ENCODE measurements around the gene TBC1D10A.

Gene TBC1D10A

DNA sequence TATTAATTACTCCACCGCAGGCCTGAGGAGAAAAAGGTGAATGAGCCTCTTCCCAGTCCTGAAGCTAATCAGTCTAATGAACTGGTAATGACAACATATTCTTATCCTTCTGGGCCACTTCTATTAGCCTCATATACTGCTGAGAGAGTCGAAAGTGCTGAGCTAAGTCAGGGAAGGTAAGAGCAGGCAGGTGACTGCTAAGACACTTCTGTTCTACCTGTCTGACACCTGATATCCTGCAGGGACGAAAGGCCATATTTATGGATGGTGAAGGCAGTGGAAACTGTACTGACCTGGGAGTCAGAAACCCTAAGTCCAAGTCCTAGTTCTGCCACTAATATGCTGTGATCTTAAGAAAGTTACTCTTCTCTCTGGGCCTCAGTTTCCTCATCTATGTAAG lies 3.5 kb downstream of the TBC1D10A start:
- in situ Hi-C loops (cut with MboI; ENCODE audit: low sequenced_read_pairs, unreplicated experiment) = no loop called here
- TF ChIP-seq, protein P1, sequence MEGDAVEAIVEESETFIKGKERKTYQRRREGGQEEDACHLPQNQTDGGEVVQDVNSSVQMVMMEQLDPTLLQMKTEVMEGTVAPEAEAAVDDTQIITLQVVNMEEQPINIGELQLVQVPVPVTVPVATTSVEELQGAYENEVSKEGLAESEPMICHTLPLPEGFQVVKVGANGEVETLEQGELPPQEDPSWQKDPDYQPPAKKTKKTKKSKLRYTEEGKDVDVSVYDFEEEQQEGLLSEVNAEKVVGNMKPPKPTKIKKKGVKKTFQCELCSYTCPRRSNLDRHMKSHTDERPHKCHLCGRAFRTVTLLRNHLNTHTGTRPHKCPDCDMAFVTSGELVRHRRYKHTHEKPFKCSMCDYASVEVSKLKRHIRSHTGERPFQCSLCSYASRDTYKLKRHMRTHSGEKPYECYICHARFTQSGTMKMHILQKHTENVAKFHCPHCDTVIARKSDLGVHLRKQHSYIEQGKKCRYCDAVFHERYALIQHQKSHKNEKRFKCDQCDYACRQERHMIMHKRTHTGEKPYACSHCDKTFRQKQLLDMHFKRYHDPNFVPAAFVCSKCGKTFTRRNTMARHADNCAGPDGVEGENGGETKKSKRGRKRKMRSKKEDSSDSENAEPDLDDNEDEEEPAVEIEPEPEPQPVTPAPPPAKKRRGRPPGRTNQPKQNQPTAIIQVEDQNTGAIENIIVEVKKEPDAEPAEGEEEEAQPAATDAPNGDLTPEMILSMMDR (IDR thresholded peaks at IDR 0.05; ENCODE audit: borderline replicate concordance, control extremely low read depth, extremely low read depth, insufficient read depth, missing control alignments) = no peak
- no peak for DNase-seq (ENCODE audit: low spot score)

DNA sequence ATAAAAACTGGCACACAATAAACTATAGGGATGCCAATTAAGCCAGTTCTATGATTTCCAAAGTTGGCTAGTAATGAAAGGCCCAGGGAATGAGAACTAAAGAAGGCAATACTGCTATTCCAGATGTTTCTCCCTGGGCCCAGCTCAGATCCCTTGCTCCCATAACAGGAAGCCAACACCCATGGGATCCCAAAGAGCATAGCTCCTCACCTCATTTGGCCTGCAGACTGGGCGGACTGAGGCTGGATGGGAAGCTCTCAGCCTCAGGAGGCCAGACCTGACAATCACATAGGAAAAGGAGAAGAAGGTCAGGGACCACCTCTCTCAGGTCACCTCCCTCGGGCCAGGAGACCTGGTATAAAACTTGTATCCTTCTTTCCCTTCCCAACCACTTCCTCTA lies 5.3 kb downstream of the TBC1D10A start:
- no peak for DNase-seq (ENCODE audit: low spot score)
- TF ChIP-seq, protein P1 (IDR thresholded peaks at IDR 0.05; ENCODE audit: borderline replicate concordance, control extremely low read depth, extremely low read depth, insufficient read depth, missing control alignments) = no peak
- in situ Hi-C loops (cut with MboI; ENCODE audit: low sequenced_read_pairs, unreplicated experiment) = no loop called here

DNA sequence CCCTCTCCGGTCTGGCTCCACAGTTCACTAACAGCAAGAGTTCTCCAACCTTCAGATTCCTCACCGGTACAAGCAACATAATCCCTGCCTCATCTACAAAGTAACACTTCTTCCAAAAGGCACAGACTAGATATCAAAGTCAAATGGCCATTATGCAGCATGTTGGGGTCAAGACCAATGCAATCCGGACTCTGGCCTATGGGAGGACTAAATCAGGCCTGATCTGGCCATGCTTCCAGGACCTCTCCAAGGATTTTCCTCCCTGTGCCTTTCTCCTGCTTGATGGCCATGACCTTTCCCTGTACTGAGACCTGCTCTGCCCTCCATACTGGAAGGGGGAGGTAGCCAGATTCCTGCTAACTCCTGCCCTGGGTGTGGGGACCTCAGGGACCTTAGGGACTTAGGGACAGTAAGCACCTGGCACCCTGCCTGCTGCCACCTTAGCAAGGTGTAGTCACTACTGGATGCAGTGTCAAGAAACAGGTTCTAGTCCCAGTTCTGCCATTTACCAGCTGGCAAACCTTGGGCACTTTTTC lies 6.7 kb downstream of the TBC1D10A start:
- in situ Hi-C loops (cut with MboI; ENCODE audit: low sequenced_read_pairs, unreplicated experiment) = no loop called here
- TF ChIP-seq, protein P1 (IDR thresholded peaks at IDR 0.05; ENCODE audit: borderline replicate concordance, control extremely low read depth, extremely low read depth, insufficient read depth, missing control alignments) = no peak
- no peak for DNase-seq (ENCODE audit: low spot score)

DNA sequence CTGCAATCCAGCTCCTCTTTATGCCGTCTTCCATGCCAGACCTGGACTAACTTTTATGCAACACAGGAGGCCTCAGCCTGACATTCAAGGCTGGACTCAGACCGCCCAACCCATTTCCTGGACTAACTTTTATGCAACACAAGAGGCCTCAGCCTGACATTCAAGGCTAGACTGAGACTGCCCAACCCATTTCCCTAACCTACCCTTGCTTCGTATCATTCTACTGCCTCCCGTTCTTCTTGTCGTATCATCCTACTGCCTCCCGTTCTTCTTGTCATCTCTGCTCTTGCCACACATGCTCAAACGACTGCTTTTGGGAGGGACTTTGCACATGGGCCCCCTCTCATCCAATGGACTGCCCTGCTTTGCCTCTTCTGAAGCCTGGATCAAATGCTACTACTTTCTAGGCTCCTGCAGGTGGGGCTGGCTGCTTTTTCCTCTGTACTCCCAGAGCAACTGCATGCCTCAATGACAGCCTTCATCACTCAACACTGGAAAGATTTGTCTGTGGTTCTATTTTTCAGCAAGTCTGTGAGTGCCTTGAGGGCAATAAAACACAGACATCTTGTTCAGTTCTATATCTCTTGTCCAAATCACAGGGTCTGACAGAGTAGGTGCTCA lies 7.8 kb downstream of the TBC1D10A start:
- DNase-seq (ENCODE audit: low spot score) = no peak
- TF ChIP-seq, protein P1 (IDR thresholded peaks at IDR 0.05; ENCODE audit: borderline replicate concordance, control extremely low read depth, extremely low read depth, insufficient read depth, missing control alignments) = no peak
- in situ Hi-C loops (cut with MboI; ENCODE audit: low sequenced_read_pairs, unreplicated experiment) = no loop called here

DNA sequence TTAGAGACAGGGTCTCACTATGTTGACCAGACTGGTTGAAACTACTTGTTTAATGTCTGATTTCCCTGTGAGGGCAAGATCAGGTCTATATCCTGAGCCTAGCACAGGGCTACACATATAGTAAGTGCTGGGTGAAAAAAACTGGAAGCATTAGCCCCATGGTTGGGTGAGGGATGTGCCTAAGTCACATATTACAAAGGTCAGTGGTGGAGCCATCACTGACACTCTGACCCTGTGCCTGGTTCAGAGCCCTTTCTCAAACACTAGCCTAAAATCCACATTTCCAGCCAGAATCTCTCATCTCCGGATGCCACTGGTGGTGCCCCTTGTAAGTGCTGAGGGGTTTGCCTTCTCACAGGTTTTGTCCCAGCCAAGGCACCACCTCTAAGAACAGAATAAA lies 9.0 kb downstream of the TBC1D10A start:
- TF ChIP-seq, protein P1 (IDR thresholded peaks at IDR 0.05; ENCODE audit: borderline replicate concordance, control extremely low read depth, extremely low read depth, insufficient read depth, missing control alignments) = no peak
- no peak for DNase-seq (ENCODE audit: low spot score)
- in situ Hi-C loops (cut with MboI; ENCODE audit: low sequenced_read_pairs, unreplicated experiment) = no loop called here

DNA sequence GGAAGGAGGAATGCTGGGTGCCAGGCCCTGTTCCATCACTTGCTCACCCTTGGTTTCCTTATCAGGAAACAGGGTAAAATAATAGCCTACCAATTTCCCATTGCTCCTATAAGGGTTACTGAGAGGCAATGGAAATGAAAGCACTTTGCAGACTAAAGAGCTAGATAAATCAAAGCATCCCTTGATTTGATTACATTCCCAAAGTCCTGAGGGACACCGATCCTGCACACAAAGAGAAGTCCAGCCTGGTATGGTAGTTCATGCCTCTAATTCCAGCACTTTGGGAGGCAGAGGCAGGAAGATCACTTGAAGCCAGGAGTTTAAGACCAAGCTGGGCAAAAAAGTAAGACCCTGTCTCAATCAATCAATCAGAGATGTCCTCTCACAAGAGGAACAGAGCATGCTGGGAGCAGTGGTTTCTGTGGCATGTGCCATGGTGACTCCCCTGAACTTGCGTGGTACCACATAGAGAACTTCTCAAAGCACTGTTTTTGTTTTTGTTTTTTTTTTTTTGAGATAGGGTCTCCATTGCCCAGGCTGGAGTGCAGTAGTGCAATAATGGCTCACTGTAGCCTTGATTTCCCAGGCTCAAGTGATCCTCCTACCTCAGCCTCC lies 10.7 kb downstream of the TBC1D10A start:
- TF ChIP-seq, protein P1 (IDR thresholded peaks at IDR 0.05; ENCODE audit: borderline replicate concordance, control extremely low read depth, extremely low read depth, insufficient read depth, missing control alignments) = no peak
- no peak for DNase-seq (ENCODE audit: low spot score)
- in situ Hi-C loops (cut with MboI; ENCODE audit: low sequenced_read_pairs, unreplicated experiment) = no loop called here
